ENCODE data around the gene BIK. TPM values are rescaled to one million over a fixed set of nuclear protein-coding genes. Genes with fewer than 3 reads are reported as not detected.
A peak's percentile ranks its signal among the peaks of the same experiment; 100 is the strongest.

The BIK gene
- 1.8 and 2.0 TPM in 2 replicates for total RNA-seq (2021)
- percentile 34 among the genes with signal in this experiment for Bru-seq, nascent RNA
- BruChase-seq, experiment 1, labeled RNA remaining after a 2-hour chase, result percentile 29 among the genes with signal in this experiment
- percentile 31 among the genes with signal in this experiment for BruChase-seq, experiment 2, labeled RNA remaining after a 6-hour chase
- long read RNA-seq, transcript BIK-201 (5 exons, 953 nt), result major isoform, 7 of 7 reads
- long read RNA-seq, partial matches to known transcripts, result 0 of 7 reads
- long read RNA-seq, other reads (novel, unspliced or antisense), result 0 of 7 reads

- H3K4me3 ChIP-seq (ENCODE audit: low read depth, low read length, poor library complexity, severe bottlenecking), result peak within 1 kb of the TSS; percentile 57
- H3K27ac ChIP-seq (ENCODE audit: low read depth, low read length, poor library complexity, severe bottlenecking), result no peak within 1 kb of the TSS
- H3K9me3 ChIP-seq (ENCODE audit: low read depth, low read length, poor library complexity, severe bottlenecking), result no peaks in the 10 kb centered on the region
- TF ChIP-seq CTCF (conservative IDR thresholded peaks at IDR 0.05; ENCODE audit: low read depth, low read length), result no peak
- TF ChIP-seq EZH2 (IDR thresholded peaks at IDR 0.05; ENCODE audit: borderline replicate concordance, low read depth, low read length, poor library complexity, severe bottlenecking), result no peak
- peaks cover 11% of the 10 kb centered on the region for H3K4me1 ChIP-seq (ENCODE audit: insufficient read depth, low read length, poor library complexity, severe bottlenecking)
- H3K27me3 ChIP-seq (replicated peaks; ENCODE audit: insufficient read depth, low read depth, low read length, poor library complexity), result peaks cover 7% of the 10 kb centered on the region
- POLR2A ChIA-PET (ENCODE audit: low non-redundant PET), result no interaction called here
- peak; percentile 35 for DNase-seq (ENCODE audit: low spot score)
- BruUV-seq (replicated peaks), result no TSS peak
- intact Hi-C loops (cut with micrococcal nuclease; ENCODE audit: unreplicated experiment), result no loop called here
- H3K36me3 ChIP-seq (ENCODE audit: insufficient read depth, low read length, poor library complexity, severe bottlenecking), result no peaks in the 10 kb centered on the region
- CTCF ChIA-PET, result no interaction called here
Observed at GRCh38 chr22:43110444-43110926, at the start of gene BIK. BIK (plus strand) TSS chr22:43110750; CDS start chr22:43124023, 13,273 bp downstream.

GRCh38 chr22:43066134-43066533 is 44.4 kb upstream of the BIK start:
- no peak for DNase-seq (ENCODE audit: low spot score)
- no TSS peak for BruUV-seq (replicated peaks)
- POLR2A ChIA-PET (ENCODE audit: low non-redundant PET), result no interaction called here
- Histone ChIP-seq H3K36me3 (ENCODE audit: insufficient read depth, low read length, poor library complexity, severe bottlenecking) (no peaks in the 10 kb centered on the region), H3K27me3 (replicated peaks; ENCODE audit: insufficient read depth, low read depth, low read length, poor library complexity) (no peaks in the 10 kb centered on the region), H3K27ac (ENCODE audit: low read depth, low read length, poor library complexity, severe bottlenecking) (no peak overlapping the region), H3K4me3 (ENCODE audit: low read depth, low read length, poor library complexity, severe bottlenecking) (no peak overlapping the region), H3K9me3 (ENCODE audit: low read depth, low read length, poor library complexity, severe bottlenecking) (no peaks in the 10 kb centered on the region), H3K4me1 (ENCODE audit: insufficient read depth, low read length, poor library complexity, severe bottlenecking) (no peaks in the 10 kb centered on the region)
- TF ChIP-seq EZH2 (IDR thresholded peaks at IDR 0.05; ENCODE audit: borderline replicate concordance, low read depth, low read length, poor library complexity, severe bottlenecking) (no peak), CTCF (conservative IDR thresholded peaks at IDR 0.05; ENCODE audit: low read depth, low read length) (no peak)
- intact Hi-C loops (cut with micrococcal nuclease; ENCODE audit: unreplicated experiment), result no loop called here
- CTCF ChIA-PET, result no interaction called here

- ChIA-PET CTCF (no interaction called here), POLR2A (ENCODE audit: low non-redundant PET) (no interaction called here)
- intact Hi-C loops (cut with micrococcal nuclease; ENCODE audit: unreplicated experiment), result no loop called here
- Histone ChIP-seq H3K27me3 (replicated peaks; ENCODE audit: insufficient read depth, low read depth, low read length, poor library complexity) (no peaks in the 10 kb centered on the region), H3K9me3 (ENCODE audit: low read depth, low read length, poor library complexity, severe bottlenecking) (no peaks in the 10 kb centered on the region), H3K4me3 (ENCODE audit: low read depth, low read length, poor library complexity, severe bottlenecking) (no peak overlapping the region), H3K36me3 (ENCODE audit: insufficient read depth, low read length, poor library complexity, severe bottlenecking) (no peaks in the 10 kb centered on the region), H3K4me1 (ENCODE audit: insufficient read depth, low read length, poor library complexity, severe bottlenecking) (no peaks in the 10 kb centered on the region), H3K27ac (ENCODE audit: low read depth, low read length, poor library complexity, severe bottlenecking) (no peak overlapping the region)
- no peak for TF ChIP-seq CTCF (conservative IDR thresholded peaks at IDR 0.05; ENCODE audit: low read depth, low read length)
- DNase-seq (ENCODE audit: low spot score), result no peak
- BruUV-seq (replicated peaks), result no TSS peak
Observed at GRCh38 chr22:43066844-43067385, 43.6 kb upstream of the BIK start.
